ENCODE measurements around the gene ARL5B.

ARL5B gene

DNA sequence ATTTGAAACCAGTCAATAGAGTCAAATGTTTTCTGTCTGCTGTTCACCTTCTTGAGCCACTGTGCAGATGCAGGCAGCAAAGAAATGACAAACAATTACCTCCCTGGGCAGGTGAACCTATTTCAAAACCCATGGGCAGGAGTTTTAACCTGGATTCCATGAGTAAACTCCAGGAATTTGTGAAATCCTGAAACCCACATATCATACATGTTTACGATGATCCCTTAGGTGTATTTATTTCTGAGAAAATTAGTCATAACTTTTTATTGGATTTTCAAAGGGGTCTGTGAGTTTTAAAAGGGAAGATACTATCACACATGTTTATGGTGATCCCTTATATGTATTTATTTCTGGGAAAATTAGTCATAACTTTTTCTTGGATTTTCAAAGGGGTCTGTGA is 59.8 kb downstream of the ARL5B start:
- no peak for DNase-seq

DNA sequence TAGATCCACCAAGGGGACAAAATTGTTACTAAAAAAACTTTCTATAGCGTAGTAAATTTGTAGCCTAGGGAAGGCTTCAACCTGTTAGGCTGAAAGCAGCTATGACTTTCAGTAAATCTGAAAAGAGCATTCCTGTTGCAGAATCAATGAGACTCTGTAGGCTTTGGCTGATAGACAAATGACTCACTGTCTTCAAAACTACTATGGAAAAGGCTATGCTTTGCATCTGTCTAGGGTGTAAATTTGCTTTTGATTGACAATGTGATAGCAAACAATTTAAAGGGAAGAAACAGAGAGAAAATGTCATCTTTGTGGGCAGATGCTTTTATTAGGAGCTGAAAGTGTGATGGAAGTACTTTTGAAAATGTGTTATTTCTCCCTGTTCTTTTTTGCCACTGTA is 60.6 kb downstream of the ARL5B start:
- DNase-seq: no peak

DNA sequence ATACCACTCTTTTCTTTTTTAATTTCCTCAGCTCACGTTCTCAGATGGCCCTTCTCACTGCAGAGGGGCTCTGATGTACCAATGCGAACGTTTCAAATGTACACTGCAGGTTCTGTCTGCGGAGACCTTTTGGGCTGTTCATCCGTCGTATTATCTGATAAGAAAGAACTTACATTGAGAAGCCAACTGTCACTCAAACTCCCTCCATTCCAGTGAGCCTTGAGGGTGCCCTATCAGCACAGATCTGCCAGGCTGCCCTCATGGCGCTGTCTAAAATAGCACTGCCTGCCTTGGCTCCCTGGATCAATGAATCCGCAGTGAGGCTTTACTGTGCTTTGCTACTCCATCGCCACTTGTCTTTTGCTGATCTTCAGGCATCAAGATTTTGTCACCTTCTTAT is 61.8 kb downstream of the ARL5B start:
- no peak for DNase-seq

DNA sequence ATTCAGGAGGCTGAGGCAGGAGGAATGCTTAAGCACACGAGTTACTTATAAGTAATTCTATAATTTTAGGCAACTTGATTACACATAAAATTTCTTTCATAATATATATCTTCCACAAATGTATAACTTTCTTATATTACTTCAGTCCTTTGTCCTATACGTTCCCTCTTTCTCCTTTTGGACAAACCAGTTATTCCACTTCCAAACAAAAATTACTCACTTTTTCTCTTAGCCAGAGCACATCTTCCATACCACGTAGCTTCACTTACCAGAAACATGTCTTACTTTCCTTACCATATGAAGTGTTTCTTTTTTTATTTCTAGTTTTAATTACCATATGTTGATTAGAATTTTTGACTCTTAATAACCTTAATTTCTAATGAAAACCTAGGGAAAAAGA is 64.6 kb downstream of the ARL5B start:
- no peak for DNase-seq

All from inflammatory macrophage treated with lipopolysaccharide for 1 hour (primary cell).